Measurements from ENCODE around the gene VMP1.

The VMP1 gene

DNA sequence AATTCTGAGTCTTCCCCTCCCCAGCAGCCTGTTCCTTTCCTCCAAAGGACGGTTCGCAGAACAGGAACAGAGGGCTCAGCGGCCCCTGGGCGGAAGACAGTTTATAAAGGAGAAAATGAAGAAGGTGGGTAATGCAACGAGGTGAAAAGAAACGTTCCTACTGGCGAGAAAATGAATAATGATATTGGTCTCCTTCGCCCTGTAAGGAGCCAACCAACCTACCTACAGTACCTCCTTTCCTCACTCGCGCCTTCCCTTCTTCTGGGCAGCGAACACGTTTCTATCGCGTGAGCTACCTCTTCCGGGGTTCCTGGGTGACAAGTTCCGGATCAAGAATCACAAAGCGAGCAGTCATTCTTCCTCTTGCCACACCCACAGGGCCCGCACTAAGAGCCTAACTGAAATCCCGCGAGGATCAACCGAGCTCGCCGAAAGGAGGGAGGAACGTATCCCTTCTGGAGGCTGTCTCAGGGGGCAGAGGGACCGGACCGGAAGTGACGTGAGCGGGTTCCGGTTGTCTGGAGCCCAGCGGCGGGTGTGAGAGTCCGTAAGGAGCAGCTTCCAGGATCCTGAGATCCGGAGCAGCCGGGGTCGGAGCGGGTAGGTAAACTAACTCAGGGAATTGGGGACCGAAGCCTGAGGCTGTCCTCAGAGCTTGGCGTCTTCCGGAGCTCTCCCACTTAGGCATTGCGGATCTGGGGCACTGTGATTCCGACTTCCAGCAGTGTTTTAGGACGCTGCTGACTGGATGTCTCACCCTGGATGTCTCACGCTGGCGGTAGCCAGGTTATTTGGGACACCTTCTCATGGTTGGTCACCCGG lies at the start of gene VMP1, which contains the start of gene PTRH2:
TSS of gene VMP1 (plus strand) at position 506 of the 822 bp plus-strand sequence. CDS start 23,793 bp downstream, outside the sequence.
TSS of gene PTRH2 (minus strand) at position 282 of the 822 bp plus-strand sequence. CDS start 9,452 bp downstream, outside the sequence.
- DNase-seq = peak; percentile 99

- no peak for DNase-seq
These were observed 41.2 kb upstream of the VMP1 start for GRCh38 chr17:59666235-59666634.

- DNase-seq = no peak
These were observed 38.6 kb upstream of the VMP1 start for GRCh38 chr17:59668816-59669215.

- DNase-seq = no peak
These were observed 38.0 kb upstream of the VMP1 start for GRCh38 chr17:59669411-59669810.

GRCh38 chr17:59669944-59670343 lies 37.5 kb upstream of the VMP1 start:
- no peak for DNase-seq

GRCh38 chr17:59671386-59671785 lies 36.1 kb upstream of the VMP1 start:
- no peak for DNase-seq

DNA sequence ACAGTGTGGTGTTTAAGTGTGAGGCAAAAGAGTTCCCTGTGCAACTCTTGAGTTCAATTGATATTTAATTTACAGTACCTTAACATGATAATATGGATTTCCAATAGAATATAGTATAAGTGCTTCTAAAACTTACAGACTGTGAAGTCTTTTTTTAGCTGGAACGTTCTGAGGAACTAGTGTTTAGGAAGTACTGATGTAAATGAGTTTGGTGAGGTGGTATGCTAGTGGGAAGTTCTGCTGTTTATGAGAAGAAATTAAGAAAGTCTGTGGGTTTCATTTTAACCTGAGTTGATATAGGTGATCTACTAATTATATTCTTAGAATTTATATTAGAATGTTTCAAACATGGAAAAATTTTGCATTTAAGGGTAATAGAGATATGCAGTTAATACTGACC lies 32.2 kb upstream of the VMP1 start:
- DNase-seq = no peak

DNA sequence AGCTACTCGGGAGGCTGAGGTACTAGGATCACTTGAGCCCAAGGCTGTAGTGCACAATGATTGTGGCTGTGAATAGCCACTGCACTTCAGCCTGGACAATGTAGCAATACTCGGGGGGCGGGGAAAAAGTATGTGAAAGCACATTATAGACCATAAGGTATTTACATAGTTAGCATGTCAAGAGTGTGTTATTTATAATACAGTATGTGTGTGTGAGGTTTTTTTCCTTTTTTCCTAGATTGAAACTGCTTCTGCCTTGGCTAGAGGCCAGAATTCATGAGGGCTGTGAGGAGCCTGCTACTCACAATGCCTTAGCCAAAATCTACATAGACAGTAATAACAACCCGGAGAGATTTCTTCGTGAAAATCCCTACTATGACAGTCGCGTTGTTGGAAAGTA lies 30.7 kb upstream of the VMP1 start:
- no peak for DNase-seq

- DNase-seq = no peak
These were observed 28.5 kb upstream of the VMP1 start for GRCh38 chr17:59678918-59679317.

DNA sequence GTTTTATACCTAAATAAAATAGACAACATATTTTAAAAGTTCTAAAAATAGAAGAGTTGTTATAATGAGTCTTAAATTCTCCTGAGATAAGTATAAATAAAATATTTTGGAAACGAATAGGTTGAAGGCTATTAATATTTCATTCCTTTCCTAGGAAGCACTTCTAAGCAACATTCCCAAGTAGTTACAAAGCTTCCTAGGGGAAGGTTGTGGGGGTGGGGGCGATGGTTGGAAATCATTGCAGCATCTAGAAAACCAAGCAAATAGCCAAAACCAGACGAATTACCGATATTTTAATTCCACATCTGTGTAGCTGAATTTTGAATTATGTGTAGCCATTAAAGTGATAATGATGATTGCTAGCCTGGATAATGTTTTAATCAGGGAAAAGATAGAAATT lies 27.1 kb upstream of the VMP1 start:
- no peak for DNase-seq

DNA sequence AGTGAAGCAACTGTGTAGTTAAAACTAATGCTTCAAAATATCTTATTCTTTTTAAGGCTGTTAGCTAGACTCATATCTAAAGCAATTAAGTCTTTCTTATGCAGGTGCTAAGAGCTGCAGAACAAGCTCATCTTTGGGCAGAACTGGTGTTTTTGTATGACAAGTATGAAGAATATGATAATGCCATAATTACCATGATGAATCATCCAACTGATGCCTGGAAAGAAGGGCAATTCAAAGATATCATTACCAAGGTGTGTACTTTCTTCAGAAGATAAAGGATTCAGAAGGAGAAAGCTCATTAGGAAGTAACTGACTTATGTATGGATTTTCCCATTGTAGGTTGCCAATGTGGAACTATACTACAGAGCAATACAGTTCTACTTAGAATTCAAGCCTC lies 24.2 kb upstream of the VMP1 start:
- no peak for DNase-seq

DNA sequence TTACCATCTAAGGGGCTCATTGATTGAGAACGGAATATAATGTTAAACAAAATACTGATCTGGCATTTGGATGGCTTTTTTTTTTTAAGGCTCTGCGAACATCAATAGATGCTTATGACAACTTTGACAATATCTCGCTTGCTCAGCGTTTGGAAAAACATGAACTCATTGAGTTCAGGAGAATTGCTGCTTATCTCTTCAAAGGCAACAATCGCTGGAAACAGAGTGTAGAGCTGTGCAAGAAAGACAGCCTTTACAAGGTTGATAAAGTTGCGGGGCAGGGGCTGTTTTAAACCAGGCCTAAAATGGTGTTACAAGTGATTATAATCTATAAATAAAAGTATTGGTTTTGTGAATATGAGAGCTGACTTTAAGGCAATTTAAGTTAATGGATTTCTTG lies 22.5 kb upstream of the VMP1 start:
- no peak for DNase-seq

- DNase-seq = no peak
These were observed 19.4 kb upstream of the VMP1 start for GRCh38 chr17:59688008-59688407.

GRCh38 chr17:59688496-59688895 lies 19.0 kb upstream of the VMP1 start:
- no peak for DNase-seq

DNA sequence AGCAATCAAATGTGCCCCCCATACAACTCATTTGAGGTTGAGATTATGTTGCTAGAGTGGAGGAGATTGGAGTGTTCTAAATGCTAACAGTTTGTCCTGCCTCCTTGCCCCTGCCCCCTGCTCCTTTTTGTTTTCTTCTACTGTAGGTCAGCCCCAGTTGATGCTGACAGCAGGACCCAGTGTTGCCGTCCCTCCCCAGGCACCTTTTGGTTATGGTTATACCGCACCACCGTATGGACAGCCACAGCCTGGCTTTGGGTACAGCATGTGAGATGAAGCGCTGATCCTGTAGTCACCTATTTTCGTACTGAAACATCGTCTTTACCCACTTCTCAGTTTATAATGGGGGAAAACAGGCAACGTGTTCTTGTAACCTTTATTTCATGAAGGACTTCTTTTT lies 13.9 kb upstream of the VMP1 start:
- DNase-seq = no peak

DNA sequence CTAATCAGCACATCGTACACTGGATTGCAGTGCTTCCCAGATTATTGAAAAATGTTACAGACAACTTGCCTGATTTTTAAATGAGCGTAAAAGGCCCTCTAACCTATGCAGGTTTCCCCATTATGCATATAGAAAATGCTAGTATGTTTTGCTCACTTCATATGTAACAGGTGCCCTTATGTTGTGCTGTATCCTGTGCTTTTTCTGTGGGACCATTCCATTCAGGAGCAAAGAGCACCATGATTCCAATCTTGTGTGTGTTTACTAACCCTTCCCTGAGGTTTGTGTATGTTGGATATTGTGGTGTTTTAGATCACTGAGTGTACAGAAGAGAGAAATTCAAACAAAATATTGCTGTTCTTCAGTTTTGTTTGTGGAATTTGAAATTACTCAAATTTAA lies 13.1 kb upstream of the VMP1 start:
- no peak for DNase-seq

DNA sequence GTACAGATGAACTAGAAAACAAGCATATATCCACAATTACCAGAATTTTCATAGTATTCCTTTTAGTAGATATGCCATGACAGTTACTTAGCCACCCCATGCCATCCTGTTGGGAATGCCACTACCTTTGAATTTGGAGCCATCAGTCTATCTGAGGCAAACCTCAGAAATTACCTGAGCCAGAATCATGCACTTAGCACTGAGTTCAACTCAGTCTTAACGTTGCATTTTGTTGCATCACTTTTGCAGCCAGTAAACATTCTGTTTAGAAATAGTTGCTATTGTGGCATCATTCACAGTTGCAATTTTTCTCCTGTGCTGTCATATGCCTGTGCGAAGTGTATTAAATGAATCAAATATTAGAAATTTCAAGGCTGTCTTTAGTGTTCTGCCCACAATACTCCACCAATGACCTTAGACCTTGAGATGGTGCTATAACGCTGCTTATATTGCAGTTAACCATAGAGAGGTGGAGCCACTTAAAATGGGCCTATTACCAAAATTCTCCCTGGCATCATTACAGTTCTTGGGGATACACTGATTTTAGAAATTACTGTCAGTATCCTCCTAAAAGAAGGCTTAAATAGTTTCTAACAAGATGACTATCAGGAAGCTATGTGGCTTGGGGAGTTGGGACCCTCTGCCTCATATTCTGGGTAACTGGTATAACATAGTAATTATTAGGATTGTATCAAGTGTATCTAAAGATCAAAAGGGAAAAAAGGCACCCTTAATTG lies 11.3 kb upstream of the VMP1 start:
- no peak for DNase-seq

GRCh38 chr17:59696682-59697277 lies 10.7 kb upstream of the VMP1 start:
- no peak for DNase-seq

DNA sequence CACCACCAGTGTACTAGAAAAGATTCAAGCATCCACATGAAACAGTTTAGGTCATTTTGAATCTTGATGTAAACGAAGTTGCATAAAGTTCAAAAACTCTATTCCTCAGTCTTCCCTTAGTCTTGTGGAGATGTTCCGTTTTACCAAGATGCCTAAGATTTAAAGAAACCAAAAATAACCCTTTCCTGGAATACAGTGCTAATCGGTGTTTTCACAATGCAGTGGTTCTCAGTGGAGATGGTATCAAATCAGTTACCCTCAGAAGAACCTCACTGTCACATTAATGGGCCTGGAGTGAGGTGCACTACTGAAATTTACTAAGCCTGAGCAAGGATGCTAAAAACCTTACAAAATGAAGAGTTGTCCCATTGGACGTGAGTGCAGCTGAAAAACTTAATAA lies 9.3 kb upstream of the VMP1 start:
- no peak for DNase-seq

DNA sequence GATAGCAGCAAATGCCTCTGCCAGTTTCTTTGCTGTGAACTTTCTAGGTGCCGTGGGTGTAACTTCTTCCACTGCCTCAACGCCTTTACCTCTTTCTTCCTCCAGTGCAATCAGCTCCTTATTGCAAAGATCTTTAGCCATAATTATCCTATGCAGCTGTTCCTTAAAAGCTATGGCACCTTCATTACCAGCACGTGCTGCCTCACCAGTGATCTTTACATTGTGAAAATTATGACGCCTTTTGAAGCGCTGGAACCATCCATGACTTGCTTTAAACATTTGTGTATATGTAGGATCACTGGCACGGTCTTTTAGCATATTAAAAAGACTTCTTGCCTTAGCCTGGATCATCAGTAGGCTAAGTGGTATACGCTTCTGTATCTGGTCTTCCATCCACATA lies 8.2 kb upstream of the VMP1 start:
- no peak for DNase-seq

DNA sequence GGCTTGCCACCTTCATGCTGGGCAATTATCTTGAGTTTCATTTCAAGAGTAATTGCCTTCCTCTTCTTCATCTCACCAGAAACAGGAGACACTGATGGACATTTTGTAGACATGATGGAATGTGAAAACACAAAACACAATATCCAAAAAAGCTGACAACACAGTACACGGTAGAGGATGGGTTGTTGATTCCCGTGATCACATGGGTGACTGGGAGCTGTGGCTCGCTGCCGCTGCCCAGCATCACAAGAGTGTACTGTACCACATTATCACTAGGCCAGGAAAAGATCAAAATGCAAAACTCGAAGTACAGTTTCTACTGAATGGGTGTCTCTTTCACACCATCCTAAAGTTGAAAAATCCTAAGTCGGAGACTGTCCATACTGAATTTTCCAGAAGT lies 7.7 kb upstream of the VMP1 start:
- DNase-seq = no peak

DNA sequence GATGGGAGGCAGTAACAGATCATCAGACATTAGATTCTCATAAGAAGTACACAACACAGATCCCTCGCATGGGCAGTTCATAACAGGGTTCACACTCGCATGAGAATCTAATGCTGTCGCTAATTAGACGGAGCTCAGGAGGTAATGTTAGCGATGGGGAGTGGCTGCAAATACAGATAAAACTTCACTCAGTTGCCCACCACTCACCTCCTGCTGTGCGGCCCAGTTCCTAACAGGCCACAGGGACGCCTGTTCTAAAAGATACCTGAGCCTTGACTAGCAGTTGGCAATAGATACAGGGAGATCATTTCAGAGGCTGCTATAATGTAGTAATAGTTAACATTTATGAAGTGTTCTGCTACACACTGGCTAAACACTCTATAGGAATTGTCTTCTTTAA lies 5.2 kb upstream of the VMP1 start:
- no peak for DNase-seq

DNA sequence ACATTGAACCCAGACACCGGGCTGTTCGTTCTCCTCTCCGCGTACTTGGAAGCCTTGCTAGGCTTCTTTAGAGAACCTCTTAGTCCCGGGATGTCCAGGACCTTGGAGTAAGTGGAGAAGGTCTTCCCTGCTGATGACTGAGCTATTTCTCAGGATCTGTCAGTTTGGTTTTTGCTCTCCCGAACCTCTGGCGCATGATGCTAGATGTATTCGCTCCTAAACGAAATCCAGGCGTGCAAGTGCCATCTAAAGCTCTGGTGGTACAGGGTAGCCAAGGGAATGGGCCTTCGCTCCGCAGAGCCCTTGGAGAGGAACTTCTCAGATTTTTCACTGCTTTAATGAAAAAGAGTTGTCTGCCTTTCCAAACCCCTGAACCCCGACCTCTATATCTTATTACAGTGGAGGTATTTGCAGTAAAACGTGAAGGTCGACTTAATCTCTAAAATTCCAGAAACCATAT lies 547 bp downstream of the VMP1 start:
- no peak for DNase-seq

DNA sequence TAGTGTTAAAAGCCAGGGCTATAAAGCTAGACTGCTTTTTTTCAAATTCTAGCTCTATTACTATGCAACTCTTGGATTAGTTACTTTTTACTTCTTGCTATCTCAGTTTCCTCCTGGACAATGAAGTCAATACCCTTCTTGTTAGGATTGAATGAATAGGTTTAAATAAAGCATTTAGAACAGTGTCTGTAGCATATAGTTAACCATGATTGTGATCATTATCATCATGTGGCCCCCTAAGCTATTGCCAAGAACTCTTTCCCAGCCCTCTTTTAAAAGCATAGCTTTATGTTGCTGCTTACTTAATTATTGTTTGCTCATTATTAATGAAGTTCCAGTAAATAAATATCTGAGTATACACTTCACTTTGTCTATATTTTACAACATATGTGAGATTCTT lies 4.5 kb downstream of the VMP1 start:
- DNase-seq = no peak
